HG03460 (cell line): Measurements from ENCODE around the gene APOF.
"Not testable (repeated sequence)": the region's sequence is repeated elsewhere in the genome, so short reads cannot be mapped to it uniquely, and the experiment has no call there.

Experiments used
- ATAC-seq: cut with Tn5 transposase; IDR thresholded peaks from one replicate; pipeline ENCODE4 v1.9.1; 2021; ENCODE audit not compliant: unreplicated experiment

The APOF gene, protein sequence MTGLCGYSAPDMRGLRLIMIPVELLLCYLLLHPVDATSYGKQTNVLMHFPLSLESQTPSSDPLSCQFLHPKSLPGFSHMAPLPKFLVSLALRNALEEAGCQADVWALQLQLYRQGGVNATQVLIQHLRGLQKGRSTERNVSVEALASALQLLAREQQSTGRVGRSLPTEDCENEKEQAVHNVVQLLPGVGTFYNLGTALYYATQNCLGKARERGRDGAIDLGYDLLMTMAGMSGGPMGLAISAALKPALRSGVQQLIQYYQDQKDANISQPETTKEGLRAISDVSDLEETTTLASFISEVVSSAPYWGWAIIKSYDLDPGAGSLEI

DNA sequence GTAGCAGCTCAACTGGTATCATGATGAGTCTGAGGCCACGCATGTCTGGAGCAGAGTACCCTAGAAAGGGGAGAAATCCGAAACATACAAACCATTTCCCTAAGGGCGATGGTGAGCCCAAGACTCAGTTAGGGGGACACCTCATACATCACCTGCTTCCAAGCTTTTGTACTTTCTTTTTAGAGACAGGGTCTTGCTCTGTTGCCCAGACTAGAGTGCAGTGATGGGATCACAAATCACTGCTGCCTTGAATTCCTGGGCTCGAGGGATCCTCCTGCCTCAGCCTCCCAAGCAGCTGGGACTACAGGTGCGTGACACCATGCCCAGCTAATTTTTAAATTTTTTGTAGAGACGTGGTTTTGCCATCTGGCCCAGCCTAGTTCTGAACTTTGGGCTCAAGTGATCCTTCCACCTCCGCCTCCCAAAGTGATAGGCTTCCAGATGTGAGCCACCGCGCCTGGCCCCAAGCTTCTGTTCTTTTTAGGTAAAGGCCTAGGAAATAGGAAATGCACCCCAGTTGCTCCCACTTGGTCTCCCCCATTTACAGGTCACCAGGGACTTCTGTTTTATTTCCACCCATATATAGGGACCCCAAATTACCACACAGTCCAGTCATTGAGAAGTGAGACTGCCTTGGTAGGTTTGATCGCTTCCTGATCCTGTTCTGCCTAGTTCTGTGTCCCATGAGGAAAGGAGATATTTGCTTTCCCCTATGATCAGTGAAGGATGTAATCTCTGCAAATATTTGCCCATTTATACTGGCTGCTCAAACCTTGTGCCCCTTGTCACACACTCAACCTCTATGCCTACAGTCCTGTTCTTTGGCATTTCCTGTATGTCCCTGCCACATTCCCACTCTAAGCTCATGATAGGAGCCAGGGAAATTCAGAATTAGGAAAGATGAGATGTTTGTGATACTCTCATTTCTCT, at the start of gene APOF:
TSS of gene APOF (minus strand) at position 728 of the 930 bp plus-strand sequence. CDS start at position 616, 112 bp downstream.
- no peak for ATAC-seq

DNA sequence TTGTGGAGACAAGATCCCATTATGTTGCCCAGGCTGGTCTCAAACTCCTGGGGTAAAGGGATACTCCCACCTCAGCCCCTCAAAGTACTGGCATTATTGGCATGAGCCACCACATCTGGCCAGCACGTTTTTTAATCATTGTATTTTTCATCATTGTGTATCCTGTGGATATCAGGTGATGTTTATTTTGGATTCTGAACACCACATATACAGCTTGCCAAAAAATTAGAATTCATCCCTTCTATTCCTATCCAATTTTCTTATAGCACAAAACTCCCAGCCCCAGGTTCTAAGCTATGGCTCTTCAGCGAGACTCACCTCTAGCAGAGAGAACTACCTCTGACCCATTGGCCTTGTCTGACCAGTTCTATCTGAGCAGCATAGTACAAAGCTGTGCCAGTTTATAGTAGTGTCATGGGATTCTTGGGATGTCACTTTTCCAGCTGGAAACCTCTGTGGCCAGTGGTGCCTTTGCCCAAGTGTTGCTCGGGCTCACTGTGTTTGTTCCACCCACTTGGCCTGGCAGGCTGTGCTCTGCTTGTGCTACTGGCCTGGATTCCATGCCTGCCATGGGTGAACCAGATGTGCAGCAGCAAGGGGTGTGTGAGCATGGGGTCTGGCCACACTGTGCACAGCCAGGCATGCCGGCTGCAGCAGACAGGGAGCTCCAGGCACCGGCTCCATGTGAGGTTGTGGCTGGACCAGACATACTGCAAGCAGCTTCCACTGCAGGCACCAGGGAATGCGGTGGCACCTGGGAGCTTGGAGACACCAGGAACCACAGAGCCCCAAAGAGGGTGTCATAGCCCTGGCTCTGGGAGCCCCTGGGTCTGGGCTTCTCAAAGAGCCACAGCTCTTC, 49.4 kb upstream of the APOF start:
- ATAC-seq = no peak

DNA sequence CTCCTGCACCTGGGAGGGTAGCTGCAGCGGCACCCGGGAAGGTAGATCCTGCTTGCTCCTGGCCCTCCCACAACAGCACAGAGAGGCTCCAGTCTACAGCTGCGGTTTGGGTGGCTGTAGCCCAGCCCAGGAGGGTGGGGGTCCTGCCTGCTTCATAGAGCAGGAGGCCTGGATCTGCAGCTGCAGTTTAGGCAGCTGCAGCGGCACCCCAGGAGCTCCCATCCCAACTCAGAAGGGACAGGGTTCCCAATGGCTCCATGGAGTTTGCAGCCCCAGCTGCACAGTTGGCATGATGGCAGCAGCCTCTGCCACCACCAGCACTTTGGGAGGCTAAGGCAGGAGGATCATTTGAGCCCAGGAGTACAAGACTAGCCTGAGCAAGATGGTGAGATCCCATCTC, 48.1 kb upstream of the APOF start:
- no peak for ATAC-seq

DNA sequence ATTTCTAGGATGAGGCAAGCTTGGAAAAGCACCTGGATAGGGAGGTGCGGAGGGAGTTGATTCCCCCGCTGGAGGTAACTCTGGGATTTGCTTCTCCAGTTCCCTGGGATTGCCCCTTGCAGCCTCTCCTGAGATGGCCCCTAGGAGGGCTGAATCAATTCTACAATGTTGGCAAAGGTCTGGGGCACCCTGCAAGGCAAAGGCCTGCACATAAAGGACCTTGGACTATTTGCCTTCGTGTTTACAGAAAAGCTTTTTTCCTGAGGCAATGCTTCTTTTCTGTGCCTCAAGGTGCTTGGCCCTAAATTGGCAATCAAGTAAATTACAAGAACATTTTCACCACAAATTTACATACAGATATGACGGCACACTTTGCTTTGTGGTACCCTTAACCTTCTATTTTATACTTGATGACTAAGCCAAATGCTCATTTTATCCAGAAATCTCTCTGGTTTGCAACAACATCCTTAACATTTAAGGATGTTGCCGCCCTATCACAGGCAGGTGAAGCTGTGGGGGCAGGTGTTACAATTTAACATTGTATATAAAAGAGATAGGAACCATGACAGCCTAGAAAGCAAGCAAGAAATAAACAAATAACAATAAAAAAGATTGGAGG, 46.3 kb upstream of the APOF start:
- ATAC-seq = no peak

DNA sequence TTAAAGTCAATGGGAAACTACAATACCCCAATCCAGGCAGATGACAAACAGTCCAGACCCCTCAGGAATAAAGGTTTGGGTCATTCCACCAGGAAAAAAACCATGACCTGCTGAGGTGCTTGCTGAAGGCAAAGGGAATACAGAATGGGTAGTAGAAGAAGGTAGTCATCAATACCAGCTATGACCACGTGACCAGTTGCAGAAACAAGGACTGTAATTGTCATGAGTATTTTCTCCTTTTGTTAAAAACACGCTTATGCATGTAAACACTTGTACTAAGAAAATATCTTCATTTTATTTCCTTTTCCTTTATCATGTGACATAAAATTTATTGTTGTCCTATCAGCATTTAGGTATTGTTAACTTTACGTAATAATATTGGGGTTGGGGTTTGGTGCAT, 41.6 kb upstream of the APOF start:
- ATAC-seq = not testable (repeated sequence)

DNA sequence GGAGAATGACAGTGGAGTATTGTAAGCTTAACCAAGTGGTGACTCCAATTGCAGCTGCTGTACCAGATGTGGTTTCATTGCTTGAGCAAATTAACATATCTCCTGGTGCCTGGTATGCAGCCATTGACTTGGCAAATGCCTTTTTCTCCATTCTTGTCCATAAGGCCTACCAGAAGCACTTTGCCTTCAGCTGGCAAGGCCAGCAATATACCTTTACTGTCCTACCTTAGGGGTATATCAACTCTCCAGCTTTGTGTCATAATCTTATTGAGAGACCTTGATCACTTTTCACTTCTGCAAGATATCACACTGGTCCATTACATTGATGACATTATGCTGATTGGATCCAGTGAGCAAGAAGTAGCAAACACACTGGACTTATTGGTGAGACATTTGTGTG, 39.0 kb upstream of the APOF start:
- not testable (repeated sequence) for ATAC-seq

DNA sequence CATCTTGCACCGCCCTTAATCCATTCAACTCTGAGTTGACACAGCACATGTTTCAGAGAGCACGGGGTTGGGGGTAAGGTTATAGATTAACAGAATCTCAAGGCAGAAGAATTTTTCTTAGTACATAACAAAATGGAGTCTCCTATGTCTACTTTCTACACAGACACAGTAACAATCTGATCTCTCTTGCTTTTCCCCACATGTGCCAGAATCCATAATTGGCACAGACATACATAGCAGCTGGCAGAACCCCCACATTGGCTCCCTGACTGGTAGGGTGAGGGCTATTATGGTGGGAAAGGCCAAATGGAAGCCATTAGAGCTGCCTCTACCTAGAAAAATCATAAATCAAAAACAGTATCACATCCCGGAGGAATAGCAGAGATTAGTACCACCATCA, 38.5 kb upstream of the APOF start:
- not testable (repeated sequence) for ATAC-seq

DNA sequence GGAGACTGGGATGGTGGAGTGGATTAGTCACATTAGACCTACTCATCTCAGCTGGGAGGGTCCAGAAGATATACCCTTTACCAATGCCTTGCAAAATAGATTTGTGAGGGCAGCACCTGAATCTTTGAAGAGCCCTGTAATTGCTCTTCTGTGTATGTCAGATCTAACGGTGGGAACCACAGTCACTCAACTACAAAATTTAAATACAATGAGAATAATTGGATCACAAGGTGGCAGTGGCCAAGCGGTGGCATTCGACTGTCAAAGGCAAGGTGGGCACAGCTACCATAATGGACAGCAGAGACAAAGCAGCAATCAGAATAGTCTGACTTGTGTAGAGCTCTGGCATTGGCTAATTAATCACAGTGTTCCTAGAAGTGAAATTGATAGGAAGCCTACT, 36.8 kb upstream of the APOF start:
- not testable (repeated sequence) for ATAC-seq

DNA sequence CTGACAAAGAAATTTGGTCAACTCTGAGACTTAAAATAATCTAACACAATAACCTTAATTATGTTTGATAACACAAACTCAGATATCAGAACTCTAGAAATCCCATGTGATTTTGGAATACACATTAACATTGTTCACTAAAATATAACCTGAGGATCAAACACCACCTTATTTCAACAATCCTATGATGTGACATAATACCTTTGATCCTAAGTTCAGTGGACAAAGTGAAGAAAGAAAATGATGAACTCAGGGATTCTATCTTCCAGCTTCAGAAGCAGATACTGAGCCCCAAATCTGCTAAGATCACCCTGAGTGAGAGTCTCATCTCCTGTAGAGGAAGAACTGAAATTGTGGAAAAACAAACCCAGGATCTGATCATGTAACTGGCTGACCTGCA, 35.7 kb upstream of the APOF start:
- ATAC-seq = no peak

DNA sequence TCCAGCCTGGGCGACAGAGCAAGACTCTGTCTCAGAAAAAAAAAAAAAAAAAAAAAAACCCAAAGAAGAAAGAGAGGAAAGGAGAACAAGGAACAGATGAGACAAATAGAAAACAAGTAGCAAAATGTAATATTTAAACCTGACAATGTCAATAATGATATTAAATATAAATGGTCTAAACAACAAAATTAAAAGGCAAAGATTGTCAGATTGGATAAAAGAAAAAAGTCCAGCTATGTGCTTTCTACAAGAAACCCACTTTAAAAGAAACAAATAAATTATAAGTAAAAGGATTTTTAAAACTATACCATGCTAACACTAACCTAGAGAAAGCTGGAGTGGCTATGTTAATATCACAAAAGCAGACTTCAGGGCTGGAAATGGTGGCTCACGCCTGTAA, 29.7 kb upstream of the APOF start:
- ATAC-seq = no peak

DNA sequence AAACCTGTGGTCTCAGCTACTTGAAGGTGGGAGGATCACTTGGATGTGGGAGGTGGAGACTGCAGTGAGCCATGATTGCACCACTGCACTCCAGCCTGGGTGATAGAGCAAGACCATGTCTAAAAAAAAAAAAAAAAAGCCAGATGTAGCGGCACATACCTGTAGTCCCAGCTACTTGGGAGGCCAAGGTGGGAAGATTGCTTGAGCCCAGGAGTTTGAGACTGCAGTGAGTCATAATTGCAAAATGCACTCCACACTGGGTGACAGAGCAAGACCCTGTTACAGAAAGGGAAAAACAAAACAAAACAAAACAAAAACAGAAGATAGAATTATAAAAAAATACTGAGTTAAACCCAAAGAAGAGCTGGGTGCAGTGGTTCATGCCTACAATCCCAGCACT, 29.1 kb upstream of the APOF start:
- no peak for ATAC-seq

DNA sequence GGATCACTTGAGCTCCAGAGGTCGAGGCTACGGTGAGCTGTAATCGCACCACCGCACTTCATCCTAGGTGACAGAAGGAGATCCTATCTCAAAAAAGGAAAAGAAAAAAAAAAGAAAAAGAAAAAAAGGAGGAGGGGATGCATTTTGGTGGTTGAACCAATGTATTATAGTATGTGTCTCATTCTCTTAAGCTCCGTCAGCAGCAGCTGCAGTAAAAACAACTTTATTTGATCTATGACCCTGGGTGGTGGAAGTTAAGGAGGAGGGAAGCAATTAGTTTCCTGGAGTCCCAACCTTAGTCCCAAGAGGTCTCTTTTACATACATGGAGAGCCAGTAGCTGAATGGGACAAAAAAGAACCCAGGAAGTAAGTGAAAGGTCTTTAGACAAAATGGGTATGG, 26.8 kb upstream of the APOF start:
- ATAC-seq = no peak

DNA sequence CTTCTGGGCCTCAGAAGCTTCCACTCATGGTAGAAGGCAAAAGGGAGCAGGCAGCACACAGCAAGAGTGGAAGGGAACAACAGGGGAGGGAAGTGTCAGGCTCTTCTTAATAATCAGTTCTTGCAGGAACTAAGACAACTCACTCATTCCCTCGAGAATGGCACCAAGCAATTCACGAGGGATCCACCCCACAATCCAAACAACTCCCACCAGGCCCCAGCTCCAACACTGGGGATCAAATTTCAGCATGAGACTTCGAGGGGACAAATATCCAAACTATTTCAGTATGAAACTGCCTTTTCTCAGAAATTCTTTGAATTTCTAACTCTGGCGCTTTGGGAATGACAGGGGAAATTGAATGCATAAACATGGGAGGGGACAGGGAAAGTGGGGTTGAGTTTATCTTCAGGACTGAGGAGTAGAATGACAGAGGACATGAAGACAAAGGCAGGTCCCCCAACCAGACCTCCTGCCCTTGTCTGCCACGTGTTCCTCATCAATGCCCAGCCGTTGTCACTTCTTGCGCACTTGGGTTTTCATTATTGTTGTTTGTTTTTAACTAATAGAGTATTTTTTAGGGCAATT, 24.6 kb upstream of the APOF start:
- ATAC-seq = no peak

DNA sequence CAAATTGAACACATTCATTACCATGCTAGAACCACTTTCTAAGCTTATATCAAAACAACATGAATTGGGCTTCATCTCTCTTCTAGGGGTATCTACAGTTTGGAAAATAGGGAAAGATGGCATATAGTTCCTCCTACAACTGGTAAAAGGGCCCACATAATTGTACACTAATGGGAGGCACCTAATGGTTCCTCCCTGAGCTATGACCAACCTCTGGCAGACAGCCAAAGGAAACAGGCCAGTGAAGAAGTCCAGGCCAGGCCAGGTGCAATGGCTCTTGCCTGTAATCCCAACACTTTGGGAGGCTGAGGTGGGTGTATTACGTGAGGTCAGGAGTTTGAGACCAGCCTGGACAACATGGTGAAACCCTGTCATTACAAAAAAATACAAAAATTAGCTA, 23.2 kb upstream of the APOF start:
- no peak for ATAC-seq

DNA sequence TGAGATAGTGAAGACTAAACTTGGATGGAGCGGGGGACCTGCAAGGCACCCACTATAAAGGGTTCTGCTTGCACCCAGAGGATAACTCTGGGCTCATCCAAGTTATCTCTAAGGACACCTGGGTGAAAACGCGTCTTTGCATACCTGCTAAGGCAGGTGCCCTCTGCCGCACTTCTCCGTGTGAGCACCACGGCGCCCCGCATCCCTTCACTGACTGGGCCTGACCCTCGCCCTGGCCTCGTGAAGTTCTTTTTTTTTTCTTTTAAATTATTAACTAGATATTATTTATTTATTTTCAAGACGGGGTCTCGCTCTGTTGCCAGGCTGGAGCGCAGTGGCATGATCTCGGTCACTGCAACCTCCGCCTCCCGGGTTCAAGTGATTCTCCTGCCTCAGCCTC, 20.0 kb upstream of the APOF start:
- no peak for ATAC-seq

DNA sequence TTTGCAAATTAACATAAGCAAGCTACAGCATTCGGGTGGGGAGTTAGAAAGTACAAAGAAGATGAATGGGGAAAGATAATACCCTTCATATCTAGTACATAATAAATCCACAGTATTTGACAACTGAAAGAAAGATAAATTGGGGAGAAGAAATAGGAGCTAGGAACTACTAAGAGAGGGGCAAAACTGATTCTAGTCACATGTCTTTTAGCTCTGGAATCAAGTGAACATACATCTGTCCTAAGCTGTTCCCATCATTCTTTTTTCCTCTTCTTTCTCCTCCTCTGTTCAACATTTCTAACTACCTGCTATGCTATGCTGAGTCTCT, 15.3 kb upstream of the APOF start:
- ATAC-seq = no peak

DNA sequence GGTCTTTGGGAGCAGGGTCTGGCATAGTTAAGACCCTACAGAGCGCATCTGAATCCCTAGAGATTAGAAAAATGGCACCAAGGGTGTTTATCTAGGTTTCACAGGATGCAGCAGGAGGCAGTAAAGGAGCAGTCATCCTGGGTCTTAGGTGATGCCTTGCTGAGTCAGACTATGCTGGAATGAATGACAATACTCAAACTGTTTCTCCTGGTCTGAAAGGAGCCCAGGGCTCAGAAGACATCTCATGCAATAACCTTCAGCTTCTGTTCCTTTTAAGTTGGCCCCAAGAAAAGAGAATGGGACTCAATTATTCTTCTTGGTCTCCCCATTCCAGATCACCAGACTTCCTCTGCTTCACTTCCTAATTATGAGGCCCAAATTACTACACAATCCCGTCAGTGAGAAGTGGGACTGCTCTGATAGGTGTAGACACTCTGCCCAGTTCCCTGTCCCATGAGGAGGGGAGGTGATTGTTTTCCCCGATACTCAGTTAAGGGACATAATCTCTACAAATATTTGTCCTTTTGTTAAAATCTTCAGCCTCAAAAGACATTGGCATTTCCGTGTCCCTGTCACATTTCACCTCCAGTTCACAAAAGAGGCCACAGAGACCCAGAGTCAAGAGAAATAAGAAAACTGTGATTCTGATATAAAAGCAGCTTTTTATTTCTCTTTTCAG, 14.8 kb upstream of the APOF start:
- ATAC-seq = no peak

DNA sequence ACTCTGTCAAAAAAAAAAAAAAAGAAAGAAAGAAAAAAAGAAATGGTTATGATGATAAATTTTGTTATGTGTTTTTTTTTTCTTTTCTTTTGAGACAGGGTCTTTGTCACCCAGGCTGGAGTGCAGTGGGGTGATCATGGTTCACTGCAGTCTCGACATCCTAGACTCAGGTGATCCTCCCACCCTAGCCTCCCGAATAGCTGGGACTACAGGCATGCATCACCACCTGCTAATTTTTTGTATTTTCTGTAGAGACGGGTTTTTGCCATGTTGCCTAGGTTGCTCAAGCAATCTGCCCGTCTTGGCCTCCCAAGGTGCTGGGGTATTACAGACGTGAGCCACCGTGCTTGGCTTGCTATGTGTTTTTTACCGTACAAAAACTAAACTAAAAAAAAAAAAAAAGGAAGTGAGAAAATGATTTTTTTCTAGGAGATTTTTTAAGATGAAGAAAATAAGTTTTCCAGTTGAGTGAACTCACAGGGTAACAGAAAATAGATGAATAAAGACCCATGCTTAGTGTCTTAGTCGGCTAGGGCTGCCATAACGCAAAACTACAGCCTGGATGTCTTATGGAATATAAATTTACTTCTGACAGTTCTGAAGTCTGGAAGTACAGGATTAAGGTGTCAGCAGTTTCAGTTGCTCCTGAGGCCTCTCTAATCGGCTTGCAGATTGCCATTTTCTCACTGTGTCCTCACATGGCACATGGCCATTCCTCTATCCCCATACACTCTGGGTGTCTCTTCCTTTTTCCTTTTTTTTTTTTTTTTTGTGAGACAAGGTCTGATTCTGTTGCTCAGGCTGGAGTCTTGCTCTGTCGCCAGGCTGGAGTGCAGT, 13.2 kb upstream of the APOF start:
- ATAC-seq = peak; percentile 68
